Measurements from ENCODE around the gene TBCA. TPM values are rescaled to one million over a fixed set of nuclear protein-coding genes. Genes with fewer than 3 reads are reported as not detected.

The TBCA gene
- total RNA-seq, 4 donors from 2014 or later: 93.7 to 130 (median 100) TPM

DNA sequence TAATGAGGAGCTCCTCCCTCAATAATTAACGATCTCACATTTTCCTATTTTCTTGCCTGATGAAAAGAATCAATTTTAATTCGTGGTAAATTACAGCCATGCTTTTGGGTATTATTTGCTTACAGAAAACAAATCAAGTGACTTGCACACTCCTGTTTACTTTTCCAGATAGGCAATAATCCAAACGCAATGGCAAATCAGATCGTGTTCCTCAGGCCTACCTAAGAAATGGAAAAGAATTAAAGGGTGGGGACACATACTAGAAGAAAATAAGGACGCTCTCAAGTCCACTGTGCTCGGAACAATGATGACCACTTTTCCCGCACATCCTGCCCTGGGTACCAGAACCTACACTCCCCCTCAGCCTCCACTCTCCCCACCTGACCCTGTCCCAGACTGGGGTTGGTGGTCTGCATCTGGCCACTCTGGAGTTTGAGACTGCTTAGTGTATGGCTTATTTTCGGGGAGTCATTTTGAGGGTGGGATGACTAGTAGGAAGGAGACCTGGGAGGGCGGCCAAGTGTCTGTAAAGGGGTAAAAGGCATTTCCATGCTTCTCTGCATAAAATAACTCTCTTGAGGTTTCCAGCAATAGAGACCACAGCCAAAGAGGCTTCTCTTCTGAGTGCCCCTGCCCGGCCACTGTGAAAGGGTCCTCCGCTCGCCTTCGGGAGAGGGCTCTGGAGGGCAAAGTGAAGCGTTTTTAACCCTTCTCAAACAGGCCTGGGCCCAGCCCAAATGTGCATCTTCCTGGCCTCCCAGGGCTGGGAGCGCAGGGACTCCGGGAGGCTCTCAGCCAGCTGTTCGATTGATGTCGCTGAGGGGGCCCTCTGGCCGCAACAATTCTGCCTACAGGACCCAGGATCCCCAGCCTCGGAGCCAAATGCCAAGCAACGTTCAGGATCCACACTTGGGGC, 133.1 kb downstream of the TBCA start:
- TF ChIP-seq POLR2A (IDR thresholded peaks at IDR 0.05): no peak
- no peak for TF ChIP-seq CTCF (IDR thresholded peaks at IDR 0.05)
- WGBS, 2 donors: 14% methylated on average over 20 to 21 of the region's 21 CpGs
- H3K4me3 ChIP-seq (ENCODE audit: low read depth, poor library complexity, severe bottlenecking): no peak overlapping the region
- DNase-seq (ENCODE audit: low spot score in 2 of 2): no peak
- intact Hi-C loops (cut with DNase I; ENCODE audit: low total_unique reads): no loop called here

- DNase-seq (ENCODE audit: low spot score in 2 of 2): no peak
- intact Hi-C loops (cut with DNase I; ENCODE audit: low total_unique reads): no loop called here
- no peak overlapping the region for H3K4me3 ChIP-seq (ENCODE audit: low read depth, poor library complexity, severe bottlenecking)
- TF ChIP-seq POLR2A (IDR thresholded peaks at IDR 0.05) (no peak), CTCF (IDR thresholded peaks at IDR 0.05) (no peak)
- WGBS, 2 donors: 23 to 24% methylated on average over 19 of the region's 19 CpGs
Measured at GRCh38 chr5:77641963-77642737, 134.0 kb downstream of the TBCA start.

DNA sequence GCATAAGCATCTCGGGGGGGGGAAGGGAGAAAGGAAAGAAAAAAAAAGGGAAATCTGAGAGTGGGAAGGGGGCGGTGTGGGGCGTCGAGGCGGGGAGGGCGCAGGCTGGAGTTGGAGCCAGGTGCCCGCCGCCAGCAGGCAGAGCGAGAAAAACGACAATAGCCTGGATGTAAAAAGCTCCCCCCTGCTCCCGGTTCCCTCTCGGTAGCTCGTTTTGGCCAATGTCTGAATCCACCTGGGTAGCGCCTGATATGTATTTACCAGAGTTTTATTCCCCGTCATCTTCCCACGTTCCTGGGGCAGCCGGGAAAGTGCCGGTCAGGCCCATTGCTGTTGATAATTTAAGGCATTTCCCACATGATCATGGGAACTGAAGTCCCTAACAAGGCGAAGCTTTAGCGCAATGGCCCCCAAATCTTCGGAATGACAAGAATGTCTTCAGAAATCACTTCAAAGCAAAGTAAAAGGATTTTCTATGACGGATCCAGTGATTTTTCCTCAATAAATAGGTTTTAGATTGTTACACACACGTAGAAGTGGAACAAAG, 134.7 kb downstream of the TBCA start:
- DNase-seq (ENCODE audit: low spot score in 2 of 2): no peak
- intact Hi-C loops (cut with DNase I; ENCODE audit: low total_unique reads): no loop called here
- 16% methylated on average over 23 of the region's 23 CpGs for WGBS, 2 donors
- no peak for TF ChIP-seq CTCF (IDR thresholded peaks at IDR 0.05)
- no peak for TF ChIP-seq POLR2A (IDR thresholded peaks at IDR 0.05)
- no peak overlapping the region for H3K4me3 ChIP-seq (ENCODE audit: low read depth, poor library complexity, severe bottlenecking)

Other genes with a start within 250 kb of the TBCA start
- gene OTP, start 137.6 kb downstream of the TBCA start, total RNA-seq: not detected